ENCODE data around the gene C16orf46. TPM values are rescaled to one million over a fixed set of nuclear protein-coding genes. Genes with fewer than 3 reads are reported as not detected.

The C16orf46 gene
- total RNA-seq, 4 donors from 2014 or later: 1.2 TPM; not detected in 3

DNA sequence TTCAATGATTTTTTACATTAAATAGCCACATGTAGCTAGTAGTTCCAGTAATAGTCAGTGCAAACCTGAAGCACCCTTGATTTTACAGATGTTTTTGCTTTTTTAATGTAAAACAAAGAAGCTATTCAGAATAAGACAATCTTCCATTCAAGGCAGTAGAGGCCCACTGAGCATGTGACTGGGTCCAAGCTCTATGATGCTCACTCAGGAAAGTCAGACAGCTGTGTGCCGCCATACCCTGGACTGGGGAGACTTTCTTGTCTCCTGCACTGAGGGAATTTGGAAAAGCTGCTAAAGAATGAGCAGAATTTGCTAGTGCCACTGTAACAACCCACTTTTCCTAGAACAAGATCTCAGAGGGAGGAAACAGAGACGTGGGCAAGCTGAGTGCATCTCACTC is 58.5 kb downstream of the C16orf46 start:
- TF ChIP-seq, protein P1, sequence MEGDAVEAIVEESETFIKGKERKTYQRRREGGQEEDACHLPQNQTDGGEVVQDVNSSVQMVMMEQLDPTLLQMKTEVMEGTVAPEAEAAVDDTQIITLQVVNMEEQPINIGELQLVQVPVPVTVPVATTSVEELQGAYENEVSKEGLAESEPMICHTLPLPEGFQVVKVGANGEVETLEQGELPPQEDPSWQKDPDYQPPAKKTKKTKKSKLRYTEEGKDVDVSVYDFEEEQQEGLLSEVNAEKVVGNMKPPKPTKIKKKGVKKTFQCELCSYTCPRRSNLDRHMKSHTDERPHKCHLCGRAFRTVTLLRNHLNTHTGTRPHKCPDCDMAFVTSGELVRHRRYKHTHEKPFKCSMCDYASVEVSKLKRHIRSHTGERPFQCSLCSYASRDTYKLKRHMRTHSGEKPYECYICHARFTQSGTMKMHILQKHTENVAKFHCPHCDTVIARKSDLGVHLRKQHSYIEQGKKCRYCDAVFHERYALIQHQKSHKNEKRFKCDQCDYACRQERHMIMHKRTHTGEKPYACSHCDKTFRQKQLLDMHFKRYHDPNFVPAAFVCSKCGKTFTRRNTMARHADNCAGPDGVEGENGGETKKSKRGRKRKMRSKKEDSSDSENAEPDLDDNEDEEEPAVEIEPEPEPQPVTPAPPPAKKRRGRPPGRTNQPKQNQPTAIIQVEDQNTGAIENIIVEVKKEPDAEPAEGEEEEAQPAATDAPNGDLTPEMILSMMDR (IDR thresholded peaks at IDR 0.05): no peak
- no peak for ATAC-seq (ENCODE audit: low FRiP score)
- no peak for DNase-seq (ENCODE audit: low spot score)

DNA sequence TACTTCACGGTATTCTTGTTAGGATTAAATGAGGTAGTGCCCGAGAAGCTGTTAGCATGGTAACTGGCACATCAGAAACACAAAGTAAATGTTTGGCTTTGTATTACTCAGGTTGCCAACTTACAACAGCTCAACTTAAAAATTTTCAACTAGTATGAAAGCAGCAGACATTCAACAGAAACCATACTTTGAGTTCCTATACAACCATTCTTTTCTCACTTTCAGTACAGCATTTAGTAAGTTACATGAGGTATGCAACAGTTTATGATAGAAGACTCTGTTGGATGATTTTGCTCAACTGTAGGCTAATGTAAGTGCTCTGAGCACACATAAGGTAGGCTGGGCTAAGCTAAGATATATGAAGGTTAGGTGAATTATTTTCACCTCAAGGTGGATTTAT is 62.4 kb downstream of the C16orf46 start:
- TF ChIP-seq, protein P1 (IDR thresholded peaks at IDR 0.05): no peak
- ATAC-seq (ENCODE audit: low FRiP score) (no peak), DNase-seq (ENCODE audit: low spot score) (no peak)

- ATAC-seq (ENCODE audit: low FRiP score): no peak
Measured at GRCh38 chr16:81012974-81013373, 64.1 kb downstream of the C16orf46 start.

More at GRCh38 chr16:81012974-81013373, 64.1 kb downstream of the C16orf46 start:
- TF ChIP-seq, protein P1 (IDR thresholded peaks at IDR 0.05): no peak
- no peak for DNase-seq (ENCODE audit: low spot score)

Small RNAs within 50 kb of the gene (small RNA-seq; reads per million reads assigned to genes)
- not detected for gene AC092718.3
- gene RNU6-1191P: not detected

Other genes starting within 250 kb of the C16orf46 start
- 10 to 100 TPM; 32.9 to 43.5 (median 34.0) TPM for gene CMC2, start 70.4 kb downstream of the C16orf46 start, total RNA-seq
- gene CENPN, start 70.0 kb downstream of the C16orf46 start, total RNA-seq: 10 to 100 TPM in 1 of 4 donors, 1 to 10 TPM in 3; 4.5 to 12.0 (median 8.4) TPM
- 10 to 100 TPM; 34.5 to 45.6 (median 37.5) TPM for gene ATMIN, start 41.4 kb downstream of the C16orf46 start, total RNA-seq
- 10 to 100 TPM; 19.2 to 39.7 (median 21.0) TPM for gene GCSH, start 19.2 kb upstream of the C16orf46 start, total RNA-seq
- gene BCO1, start 161.5 kb upstream of the C16orf46 start, total RNA-seq: under 1 TPM in 2 of 4 donors, not detected in 2; 0.28 to 0.36 TPM
- gene GAN, start 237.7 kb upstream of the C16orf46 start, total RNA-seq: 10 to 100 TPM in 3 of 4 donors, 1 to 10 TPM in 1; 9.6 to 13.9 (median 10.9) TPM